Stomach (tissue), 4 donors: ENCODE measurements around the gene KLHDC7B.

Experiments used
- CTCF ChIP-seq, 7 experiments: fragments of 450-650 bp in 4 of 7; fragments of 200-600 bp in 3 of 7; sonication (generic) in 3 of 7; IDR thresholded peaks; one replicate each; pipeline ENCODE4 v1.5.1; 2016 to 2019; ENCODE audit warnings: antibody characterized with exemption in 7 of 7, control low read depth in 2 of 7, mild to moderate bottlenecking in 1 of 7
- EP300 ChIP-seq: sonication (generic); formaldehyde crosslinking; IDR thresholded peaks from one replicate; pipeline ENCODE4 v1.6.1; 2017; ENCODE audit warnings: antibody characterized with exemption
- POLR2A ChIP-seq, 4 donors: fragments of 450-650 bp; IDR thresholded peaks; one replicate each; pipeline ENCODE4 v1.6.1; 2016; ENCODE audit warnings: antibody characterized with exemption in 4 of 4, control low read depth in 2 of 4, mild to moderate bottlenecking in 1 of 4, moderate library complexity in 1 of 4
- POLR2AphosphoS5 ChIP-seq, 3 donors: sonication (generic); formaldehyde crosslinking; IDR thresholded peaks; one replicate each; pipeline ENCODE4 v1.6.1; 2016; ENCODE audit warnings: antibody characterized with exemption in 3 of 3

GRCh38 chr22:50585238-50585637, 39.5 kb downstream of the KLHDC7B start:
- TF ChIP-seq CTCF (IDR thresholded peaks at IDR 0.05) (no peak), POLR2AphosphoS5 (IDR thresholded peaks at IDR 0.05) (no peak), POLR2A (IDR thresholded peaks at IDR 0.05) (no peak), EP300 (no peak)
